ENCODE measurements around the gene ANAPC2.
"Not testable (repeated sequence)": the region's sequence is repeated elsewhere in the genome, so short reads cannot be mapped to it uniquely, and the experiment has no call there.

The ANAPC2 gene

DNA sequence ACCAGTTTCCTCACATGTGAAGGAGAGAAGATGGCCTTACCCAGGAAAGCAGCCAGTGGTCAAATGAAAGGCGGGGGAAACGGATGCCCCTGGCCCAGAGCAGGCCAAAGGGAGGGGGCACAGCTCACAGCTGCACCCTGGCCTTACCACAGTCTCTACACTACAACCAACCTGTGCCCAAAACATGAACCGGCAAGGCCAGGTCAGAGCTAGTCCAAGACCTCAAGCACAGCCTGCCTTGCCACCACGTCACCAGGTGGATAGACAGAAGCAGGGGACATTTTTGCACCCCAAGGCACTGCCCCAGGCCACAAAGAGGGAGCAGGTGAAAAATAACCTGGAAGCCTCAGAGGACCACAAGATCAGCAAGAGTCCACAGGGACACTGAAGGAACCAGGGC lies 44.9 kb downstream of the ANAPC2 start:
- DNase-seq, result no peak

DNA sequence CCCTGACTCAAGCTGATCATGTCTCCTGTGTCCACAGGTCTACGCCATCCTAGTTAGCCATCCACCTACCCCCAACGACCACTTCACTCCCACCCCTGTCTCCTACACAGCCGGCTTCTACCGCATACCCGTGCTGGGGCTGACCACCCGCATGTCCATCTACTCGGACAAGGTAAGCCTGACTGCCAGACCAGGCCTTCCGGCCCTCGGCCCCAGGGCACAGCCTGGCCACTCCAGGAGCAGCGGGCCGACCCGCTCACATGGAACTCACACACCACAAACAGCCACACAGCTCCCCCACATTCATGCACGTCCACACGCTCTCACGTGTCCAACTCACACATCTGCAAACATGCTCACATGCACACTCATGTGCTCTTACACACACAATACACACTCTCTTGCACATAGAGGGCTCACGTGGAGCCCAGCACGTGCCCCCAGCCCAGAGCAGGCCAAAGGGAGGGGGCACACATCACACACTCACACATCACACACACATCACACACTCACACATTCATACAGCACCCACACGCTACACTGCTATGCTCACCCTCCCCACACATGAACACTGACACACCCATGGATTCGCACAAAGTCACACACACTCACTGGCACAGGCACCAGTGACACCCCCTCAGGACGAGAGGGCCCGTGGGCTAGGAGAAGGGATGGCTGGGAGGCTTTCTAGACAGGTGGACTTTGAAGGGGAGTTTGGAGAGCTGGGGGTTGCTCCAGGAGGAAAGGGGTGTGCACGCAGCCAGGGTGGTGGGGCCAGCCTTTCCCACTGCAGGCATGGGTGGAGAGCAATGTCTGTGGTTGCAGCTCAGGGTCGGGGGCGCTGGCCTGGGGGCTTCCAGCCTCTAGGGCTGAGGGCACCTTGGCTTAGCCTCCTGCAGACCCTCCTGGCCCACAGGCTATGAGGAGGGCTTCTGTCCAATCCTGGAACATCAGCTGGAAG lies 46.1 kb downstream of the ANAPC2 start:
- no peak for DNase-seq

DNA sequence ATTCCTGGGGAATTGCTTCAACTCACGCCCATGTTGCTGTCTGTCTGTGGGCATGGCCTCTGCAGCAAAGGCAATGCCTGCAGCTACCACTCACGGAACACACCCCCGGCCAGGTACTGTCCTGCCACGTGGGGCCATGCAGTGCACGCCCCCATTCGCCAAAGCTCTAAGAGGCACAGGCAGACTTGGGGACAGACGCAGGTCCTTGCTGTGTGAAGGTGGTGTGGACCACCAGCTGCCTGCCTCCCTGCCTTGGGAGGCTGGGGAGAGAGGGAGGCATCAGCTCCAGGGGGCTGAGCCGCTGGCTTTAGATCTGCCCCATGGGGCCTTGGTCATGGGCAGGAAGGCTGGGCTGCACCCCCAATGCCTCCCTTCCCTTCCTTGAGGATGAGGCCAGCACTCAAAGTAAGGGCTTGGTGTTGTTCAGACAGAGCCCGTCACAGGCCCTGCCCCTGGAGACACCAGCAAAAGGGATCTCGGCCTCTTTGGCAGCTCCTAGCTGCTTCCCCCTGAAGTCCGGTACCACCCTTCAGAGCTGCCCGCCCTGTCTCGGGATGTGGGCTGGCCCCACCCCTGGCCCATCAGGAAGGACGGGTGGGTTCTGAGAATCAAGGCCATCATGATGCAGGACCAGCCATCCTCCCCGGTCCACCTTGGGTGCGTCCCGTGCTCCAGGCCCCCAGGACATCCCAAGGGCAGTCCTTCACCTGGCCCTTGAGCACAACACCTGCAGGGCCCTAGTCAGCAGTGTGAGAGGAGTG lies 47.1 kb downstream of the ANAPC2 start:
- no peak for DNase-seq

DNA sequence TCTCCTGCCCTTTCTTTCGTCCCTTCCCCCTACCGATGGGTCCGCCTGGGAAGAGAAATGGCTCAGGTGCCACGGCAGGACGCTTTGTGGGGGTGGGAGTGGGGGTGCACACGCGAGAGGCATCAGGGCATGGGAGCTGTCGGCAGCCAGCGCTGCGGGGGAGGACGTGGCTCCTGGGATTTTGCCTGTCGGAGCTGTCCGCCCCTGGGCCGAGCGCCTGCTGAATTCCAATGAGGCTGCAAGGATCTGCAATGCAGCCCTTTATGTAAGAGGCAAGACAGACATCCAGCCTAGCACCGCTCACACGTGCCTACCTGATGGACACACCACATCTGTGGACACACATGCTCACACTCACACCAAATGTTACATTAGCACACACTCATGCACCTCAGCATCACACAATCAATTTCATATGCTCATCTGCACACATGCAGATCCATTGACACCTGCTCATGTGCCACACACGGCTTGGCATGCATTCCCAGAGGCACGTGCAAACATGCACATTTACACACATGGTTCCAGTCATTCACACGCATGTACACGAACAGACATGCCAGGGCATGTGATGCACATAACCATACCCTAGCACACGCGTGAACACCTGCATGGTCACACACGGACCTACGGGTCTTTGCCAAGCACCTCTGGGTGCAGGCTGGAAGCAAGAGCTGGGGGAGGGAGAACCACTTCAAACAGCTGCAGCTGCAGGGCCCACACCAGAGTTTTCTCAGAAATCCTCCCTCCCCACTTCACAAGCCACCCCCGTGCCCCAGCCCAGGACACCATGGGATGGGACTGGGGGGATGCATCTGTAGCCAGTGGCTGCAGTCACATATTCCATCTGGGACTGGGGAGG lies 48.0 kb downstream of the ANAPC2 start:
- no peak for DNase-seq

DNA sequence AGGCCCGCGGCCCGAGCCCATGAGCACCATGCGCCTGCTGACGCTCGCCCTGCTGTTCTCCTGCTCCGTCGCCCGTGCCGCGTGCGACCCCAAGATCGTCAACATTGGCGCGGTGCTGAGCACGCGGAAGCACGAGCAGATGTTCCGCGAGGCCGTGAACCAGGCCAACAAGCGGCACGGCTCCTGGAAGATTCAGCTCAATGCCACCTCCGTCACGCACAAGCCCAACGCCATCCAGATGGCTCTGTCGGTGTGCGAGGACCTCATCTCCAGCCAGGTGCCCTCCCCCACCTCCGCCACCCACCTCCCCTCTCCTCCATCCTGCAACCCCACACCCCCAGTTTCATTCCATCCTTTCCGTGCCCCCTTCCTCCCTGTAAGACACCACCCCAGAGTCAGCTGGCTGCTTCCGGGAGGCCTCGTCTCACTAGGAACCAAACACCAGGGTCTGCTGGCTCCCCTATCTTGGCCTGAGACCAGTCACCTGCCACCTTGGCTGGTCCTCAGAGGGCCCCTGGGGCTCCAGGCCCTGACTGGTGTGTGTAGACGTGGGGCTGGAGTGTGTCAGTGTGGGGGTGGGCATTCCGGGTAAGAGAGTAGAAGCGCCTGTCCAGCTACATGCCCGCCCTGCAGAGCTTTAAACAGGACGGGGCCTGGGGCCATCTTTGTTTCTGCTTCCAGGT lies 48.8 kb downstream of the ANAPC2 start:
- no peak for DNase-seq

DNA sequence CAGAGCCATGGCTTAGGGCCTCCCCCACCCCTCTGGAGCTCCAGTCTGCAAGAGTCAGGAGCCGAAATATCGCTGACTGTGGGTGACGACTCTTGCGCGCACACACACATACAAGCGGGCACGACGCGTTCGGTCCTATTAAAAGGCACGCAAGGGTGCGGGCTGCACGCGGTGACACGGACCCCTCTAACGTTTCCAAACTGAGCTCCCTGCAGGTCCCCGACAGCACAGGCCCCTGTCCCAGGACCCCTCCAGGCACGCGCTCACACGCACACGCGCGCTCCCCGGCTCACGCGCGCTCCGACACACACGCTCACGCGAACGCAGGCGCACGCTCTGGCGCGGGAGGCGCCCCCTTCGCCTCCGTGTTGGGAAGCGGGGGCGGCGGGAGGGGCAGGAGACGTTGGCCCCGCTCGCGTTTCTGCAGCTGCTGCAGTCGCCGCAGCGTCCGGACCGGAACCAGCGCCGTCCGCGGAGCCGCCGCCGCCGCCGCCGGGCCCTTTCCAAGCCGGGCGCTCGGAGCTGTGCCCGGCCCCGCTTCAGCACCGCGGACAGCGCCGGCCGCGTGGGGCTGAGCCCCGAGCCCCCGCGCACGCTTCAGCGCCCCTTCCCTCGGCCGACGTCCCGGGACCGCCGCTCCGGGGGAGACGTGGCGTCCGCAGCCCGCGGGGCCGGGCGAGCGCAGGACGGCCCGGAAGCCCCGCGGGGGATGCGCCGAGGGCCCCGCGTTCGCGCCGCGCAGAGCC lies 49.5 kb downstream of the ANAPC2 start, which contains the start of gene GRIN1:
TSS of gene GRIN1 (plus strand) at position 433 of the 746 bp plus-strand sequence. CDS start 333 bp downstream, outside the sequence.
- DNase-seq, result peak in 1 of 2 donors; percentile 20

DNA sequence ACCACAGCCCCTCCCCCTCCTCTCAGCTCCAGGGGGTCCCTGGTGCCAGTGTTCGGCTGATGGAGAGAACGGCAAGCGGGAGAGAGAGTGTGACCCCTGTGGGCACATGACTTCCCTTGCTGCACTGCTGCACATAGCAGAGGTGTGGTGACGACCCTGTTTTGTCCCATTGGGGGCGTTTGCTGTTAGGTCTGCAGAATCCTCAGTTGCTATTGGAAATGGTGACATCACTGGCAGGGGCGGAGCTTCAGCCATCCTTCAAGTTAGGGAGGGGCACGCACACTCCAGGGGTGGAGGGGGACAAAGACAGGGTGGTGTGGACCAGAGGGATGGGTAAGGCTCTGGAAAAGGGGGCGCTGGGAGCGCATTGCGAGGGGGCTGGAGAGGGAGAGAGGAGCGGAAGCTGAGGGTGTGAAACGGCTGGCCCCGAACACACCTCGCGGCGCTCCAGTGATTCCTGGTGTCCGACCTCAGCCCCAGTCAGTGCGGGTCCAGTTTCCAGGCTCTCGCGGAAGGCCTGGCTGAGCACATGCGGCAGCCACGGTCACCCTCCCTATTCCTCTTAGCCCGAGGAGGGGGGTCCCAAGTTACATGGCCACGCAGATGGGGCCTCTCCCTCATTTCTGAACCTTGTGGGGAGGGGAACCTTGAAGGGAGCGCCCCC lies 50.2 kb downstream of the ANAPC2 start:
- DNase-seq, result no peak

DNA sequence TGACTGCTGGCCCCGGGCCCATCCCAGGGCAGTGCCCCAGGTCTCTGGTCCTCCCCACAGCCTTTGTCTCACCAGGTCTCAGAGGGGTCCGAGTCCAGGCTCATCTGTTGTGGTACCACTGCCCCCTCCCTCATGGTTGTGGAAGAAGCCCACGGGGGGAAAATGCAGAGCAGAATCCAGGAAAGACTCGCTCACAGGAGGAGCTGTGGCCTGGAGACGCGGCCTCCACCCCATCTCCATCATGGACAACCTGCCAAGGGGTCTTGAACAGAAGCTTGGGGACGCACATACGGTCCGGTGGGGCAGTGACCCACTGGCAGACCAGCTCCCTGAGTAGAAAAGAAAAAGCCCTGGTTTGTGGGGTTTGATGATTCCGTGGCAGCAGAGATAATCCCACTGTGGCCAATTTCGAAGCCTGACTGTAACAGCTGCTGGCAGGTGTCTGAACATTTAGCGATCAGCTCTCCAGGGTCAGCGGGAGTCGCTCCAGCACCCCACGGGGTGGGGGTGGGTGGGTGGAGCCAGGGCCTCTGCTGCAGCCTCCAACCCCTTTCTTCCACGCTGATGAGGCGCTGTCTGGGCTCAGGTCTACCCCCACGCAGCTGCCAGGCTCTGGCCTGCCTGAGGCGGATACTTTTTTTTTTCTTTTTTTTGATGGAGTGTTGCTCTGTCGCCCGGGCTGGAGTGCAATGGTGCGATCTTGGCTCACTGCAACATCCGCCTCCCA lies 51.3 kb downstream of the ANAPC2 start:
- DNase-seq, result no peak

DNA sequence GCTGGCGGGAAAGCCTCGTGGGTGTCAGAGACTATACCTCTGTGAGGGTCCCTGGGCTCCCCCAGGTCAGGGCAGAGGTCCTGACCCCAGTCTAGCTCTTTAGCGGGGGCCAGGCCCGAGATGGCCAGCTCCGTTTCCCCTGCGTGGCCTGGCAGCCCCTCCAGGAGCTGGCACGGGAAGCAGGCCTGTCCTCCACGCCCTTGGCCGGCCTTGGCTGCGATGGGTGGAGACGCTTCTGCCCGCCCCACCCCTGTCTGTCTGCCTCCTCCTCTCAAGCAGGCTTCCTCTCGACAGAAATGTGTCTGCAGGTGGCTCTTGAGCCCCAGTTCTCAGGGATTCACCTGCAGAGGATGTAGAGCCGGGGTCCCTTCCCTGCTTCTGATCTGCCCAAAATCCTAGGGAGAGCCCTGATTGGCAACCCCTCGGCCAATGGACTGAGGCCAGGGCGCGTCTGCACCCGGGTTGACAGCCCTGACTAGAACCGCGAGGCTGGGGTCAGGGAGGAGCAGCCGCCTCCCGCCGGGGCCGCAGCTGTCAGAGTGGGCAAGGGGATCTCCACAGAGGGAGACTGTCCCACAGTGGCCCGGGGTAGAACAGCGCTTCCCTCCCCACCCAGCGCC lies 52.0 kb downstream of the ANAPC2 start:
- DNase-seq, result no peak

DNA sequence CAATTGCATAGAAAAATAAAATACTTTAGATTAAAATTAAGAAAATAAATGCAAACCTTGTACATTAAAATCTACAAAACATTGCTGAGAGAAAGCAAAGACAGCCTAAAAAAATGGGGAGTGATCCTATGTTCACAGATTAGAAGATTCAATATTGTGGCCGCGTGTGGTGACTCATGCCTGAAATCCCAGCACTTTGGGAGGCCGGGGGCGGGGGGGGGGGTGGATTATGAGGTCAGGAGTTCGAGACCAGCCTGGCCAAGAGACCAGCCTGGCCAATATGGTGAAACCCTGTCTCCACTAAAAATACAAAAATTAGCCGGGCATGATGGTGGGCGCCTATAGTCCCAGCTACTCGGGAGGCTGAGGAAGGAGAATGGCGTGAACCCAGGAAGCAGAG lies 53.2 kb downstream of the ANAPC2 start:
- DNase-seq, result not testable (repeated sequence)

DNA sequence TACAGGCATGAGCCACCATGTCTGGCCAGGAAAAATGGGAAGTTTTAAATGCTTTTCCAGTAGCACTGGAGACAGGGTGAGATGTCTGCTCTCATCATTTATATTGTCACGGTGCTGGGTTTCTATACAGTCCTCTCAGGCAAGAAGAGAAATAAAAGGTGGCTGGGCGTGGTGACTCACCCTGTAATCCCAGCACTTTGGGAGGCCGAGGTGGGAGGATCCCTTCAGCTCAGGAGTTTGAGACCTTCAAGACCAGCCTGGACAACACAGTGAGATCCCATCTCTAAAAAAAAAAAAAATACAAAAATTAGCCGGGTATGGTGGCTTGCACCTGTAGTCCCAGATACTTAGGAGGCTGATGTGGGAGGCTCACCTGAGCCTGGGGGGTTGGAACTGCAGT lies 54.2 kb downstream of the ANAPC2 start:
- no peak for DNase-seq

DNA sequence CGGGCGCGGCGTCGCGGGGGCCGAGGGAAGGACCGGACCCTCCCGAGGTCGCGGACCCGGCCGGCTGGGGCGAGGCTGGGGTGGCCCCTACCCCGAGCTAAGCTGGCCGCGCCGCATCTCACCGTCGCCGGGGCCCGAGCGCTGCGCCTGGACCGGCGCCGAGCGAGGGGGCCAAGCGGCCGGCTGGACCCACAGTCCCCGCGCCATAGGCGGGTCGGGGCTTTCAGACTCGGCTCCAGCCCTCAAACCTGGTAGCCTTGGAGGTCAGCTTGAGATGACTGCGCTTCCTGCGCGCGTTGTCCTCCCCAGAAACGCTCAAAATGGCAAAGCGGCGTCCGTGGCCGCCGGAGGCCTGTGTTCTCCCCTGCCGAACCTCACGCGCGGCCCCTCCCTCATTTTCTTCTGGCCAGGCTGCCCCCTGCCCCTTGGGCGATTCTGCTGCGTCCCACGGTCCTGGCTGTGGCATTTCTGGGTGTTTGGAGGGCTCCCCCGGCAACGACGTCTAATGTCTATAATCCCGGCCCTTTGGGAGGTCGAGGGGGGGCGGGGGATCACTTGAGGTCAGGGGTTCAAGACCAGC lies 58.1 kb downstream of the ANAPC2 start:
- peak in 1 of 2 donors; percentile 7 for DNase-seq

DNA sequence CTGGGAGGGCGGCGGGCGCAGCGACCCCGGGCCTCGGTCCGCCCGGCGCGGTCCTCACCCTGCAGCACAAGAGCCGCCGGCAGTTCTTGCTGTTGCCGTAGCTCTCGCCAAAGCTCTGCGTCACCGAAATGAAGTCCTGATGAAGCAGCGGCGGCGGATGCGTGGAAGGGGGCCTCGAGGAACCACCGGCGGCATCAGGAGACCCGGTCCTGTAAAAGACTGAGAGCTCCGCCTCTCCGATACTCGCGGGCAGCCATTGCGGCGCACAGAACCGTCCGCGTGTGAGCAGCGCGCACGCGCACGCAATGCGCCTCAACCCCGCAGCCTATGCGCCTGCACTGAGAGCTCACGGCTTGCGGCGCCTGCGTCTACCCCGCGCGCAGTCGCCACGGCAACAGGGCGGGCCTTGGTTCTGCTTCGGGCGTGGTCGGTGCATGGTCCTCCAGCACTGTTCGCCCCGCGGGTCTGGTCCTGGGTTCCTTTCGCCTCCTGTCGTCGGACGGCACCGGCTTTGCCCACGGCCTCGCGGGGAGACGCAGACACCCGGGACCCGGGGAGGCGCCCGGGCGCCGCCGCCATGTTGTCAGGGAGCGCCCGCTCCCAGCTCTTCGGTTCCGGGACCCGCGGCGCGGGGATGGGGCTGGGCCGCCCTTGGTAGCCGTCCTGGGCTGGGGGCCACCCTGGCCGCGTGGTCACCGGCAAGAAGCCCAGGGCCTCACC lies 58.7 kb downstream of the ANAPC2 start:
- peak; percentile 93 to 95 for DNase-seq

DNA sequence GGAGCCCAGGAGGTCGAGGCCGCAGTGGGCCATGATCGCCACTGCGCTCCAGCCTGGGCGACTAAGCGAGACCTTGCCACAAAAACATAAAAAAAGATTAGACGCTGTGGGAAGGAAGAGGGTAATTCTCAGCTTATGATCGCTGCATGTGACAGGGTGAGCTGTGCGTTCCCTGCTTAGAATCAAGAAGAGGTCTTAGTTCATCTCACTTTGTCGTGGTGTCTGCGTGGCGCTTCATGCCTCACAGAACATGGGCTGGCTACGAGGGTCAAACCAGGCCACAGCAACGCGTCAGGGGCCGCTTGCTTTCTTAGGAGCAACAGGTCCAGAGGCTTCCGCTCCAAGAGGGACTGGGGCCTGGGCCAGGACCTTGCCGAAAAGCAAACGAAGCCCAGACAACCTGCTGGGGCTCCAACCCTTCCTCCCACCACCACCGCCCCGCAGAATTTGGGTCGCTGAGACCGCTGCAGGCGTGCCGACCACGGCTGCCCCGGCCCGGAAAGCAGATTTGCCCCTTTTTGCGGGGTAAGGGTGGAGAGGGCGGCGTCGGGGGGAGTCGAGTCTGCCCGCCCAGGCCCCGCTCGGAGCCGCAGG lies 59.4 kb downstream of the ANAPC2 start:
- no peak for DNase-seq

DNA sequence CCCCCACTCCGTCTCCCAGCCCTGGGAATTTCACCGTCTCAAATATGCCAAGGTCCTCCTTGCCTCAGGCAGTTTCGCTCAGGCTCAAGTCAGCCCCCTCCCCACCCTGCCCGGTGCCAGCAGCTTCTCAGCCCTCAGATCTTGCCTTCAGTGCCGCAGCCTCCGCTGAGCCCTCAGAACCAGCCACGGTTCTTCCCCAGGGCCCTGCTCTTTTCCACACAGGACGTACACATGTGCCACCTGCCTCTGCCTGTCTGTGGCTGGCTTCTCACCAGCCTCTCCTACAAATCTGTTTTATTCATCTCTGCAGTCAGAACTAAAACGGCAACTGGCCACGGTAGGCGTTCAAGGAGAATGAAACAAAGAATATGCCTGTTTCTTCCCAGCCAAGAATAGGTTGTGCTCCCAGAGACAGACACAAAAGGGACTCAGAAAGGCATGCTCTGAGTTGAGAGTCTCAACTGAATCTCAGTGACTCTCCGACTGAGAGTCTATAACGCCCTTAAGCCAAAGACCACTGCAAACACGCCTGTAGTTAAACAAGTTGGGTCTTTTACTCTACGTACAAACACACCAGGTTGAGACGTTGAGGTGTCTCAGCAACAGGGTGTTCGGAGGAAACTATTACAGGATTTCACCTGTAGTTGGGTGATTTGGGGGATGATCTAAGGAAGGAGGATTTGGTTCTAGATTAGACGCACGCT lies 60.0 kb downstream of the ANAPC2 start:
- no peak for DNase-seq

DNA sequence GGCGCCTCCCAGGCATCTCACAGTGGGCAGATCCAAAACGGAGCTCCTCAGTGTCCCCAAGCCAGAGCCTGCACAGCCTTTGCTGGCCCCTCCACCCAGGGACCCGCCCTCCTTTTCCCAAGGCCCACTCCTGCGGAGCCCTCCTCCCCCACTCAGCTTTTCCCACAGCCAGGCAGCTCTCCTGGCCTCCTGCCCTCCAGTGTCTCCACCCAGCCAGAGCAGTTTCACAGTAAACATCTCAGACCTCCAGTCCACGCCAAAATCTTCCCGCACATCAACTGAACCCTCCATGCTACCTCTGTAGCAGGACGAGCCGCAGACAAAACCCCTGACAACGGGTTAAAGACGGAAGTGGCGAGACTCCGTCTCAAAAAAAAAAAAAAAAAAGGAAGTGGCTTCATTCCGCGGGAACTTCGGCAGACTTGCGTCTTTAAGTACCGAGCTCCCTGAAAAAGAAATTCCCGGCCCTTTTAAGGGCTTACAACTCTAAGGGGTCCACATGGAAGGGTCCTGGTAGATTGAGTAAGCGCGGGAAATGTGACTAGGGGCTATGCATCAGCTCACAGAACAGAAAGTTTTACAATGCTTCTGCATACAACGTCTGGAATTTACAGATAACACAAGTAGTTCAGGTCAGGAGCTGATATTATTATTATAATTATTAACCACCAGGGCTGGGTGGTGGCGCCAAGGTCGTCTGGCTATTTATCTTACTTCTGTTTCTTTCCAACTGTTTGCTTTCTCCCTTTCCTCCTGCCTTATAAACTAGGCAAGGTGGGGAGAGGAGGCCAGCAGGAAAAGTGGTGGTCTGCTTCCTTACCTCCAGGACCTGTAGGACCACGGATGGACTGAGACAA lies 60.8 kb downstream of the ANAPC2 start:
- DNase-seq, result peak; percentile 73 to 76

Measured in inflammatory macrophage (primary cell).